ENCODE data around the gene PDHB. TPM values are rescaled to one million over a fixed set of nuclear protein-coding genes. Genes with fewer than 3 reads are reported as not detected.

PDHB gene
- polyA plus RNA-seq, 1 donor (not counting 4 experiments of a cell fraction or from before 2014, with no cell fraction given) = 78.9 TPM

GRCh38 chr3:58417075-58417474 is 16.6 kb downstream of the PDHB start:
- H3K4me2 ChIP-seq (ENCODE audit: control insufficient read depth, extremely low read depth, insufficient read depth, low read depth, low read length) = no peak overlapping the region
- FAIRE-seq (no peak), DNase-seq (ENCODE audit: low read depth, low spot score) (no peak)
- H3K27ac ChIP-seq (ENCODE audit: control insufficient read depth, insufficient read depth, low read length) = no peak overlapping the region
- TF ChIP-seq CTCF (optimal IDR thresholded peaks at IDR 0.05 in 1 of 3, IDR thresholded peaks at IDR 0.05 in 1 of 3, conservative IDR thresholded peaks at IDR 0.05 in 1 of 3; ENCODE audit: extremely low read depth in 1 of 3, insufficient read depth in 2 of 3, low read length in 3 of 3) (no peak), EZH2 (IDR thresholded peaks at IDR 0.05; ENCODE audit: low read length) (no peak)
- H3K9ac ChIP-seq (ENCODE audit: control insufficient read depth, extremely low read depth, insufficient read depth, low read length) = no peak overlapping the region
- peaks cover 3 to 6% of the 10 kb centered on the region in 2 experiments for H3K36me3 ChIP-seq (ENCODE audit: control insufficient read depth in 2 of 2, extremely low read depth in 1 of 2, insufficient read depth in 2 of 2, low read length in 2 of 2)
- no peaks in the 10 kb centered on the region for H3K9me3 ChIP-seq (ENCODE audit: control insufficient read depth, low read depth, low read length)
- no peaks in the 10 kb centered on the region for H4K20me1 ChIP-seq (ENCODE audit: control insufficient read depth, extremely low read depth, insufficient read depth, low read length)
- dilution Hi-C loops (cut with MboI; ENCODE audit: extremely low pct_ligation_motif_present, low sequenced_read_pairs) = no loop called here
- no peaks in the 10 kb centered on the region for H3K79me2 ChIP-seq (ENCODE audit: control insufficient read depth, insufficient read depth, low read length)
- H2AFZ ChIP-seq (ENCODE audit: control insufficient read depth, low read length) = no peak overlapping the region
- H3K9me1 ChIP-seq (ENCODE audit: control insufficient read depth, extremely low read depth, insufficient read depth, low read length) = no peaks in the 10 kb centered on the region
- H3K27me3 ChIP-seq (ENCODE audit: control insufficient read depth, extremely low read depth, insufficient read depth, low read length) = no peaks in the 10 kb centered on the region
- H3K4me3 ChIP-seq (ENCODE audit: control insufficient read depth in 2 of 3, extremely low read depth in 1 of 3, insufficient read depth in 2 of 3, low read depth in 1 of 3, low read length in 3 of 3) = no peak overlapping the region
- no peaks in the 10 kb centered on the region for H3K4me1 ChIP-seq (ENCODE audit: control insufficient read depth, extremely low read depth, insufficient read depth, low read length)

- Histone ChIP-seq H3K9me3 (ENCODE audit: control insufficient read depth, low read depth, low read length) (no peaks in the 10 kb centered on the region), H3K9me1 (ENCODE audit: control insufficient read depth, extremely low read depth, insufficient read depth, low read length) (no peaks in the 10 kb centered on the region), H3K27ac (ENCODE audit: control insufficient read depth, insufficient read depth, low read length) (no peak overlapping the region), H2AFZ (ENCODE audit: control insufficient read depth, low read length) (no peak overlapping the region), H4K20me1 (ENCODE audit: control insufficient read depth, extremely low read depth, insufficient read depth, low read length) (no peaks in the 10 kb centered on the region), H3K27me3 (ENCODE audit: control insufficient read depth, extremely low read depth, insufficient read depth, low read length) (no peaks in the 10 kb centered on the region), H3K36me3 (ENCODE audit: control insufficient read depth in 2 of 2, extremely low read depth in 1 of 2, insufficient read depth in 2 of 2, low read length in 2 of 2) (peaks cover 2 to 6% of the 10 kb centered on the region in 2 experiments), H3K9ac (ENCODE audit: control insufficient read depth, extremely low read depth, insufficient read depth, low read length) (no peak overlapping the region), H3K4me2 (ENCODE audit: control insufficient read depth, extremely low read depth, insufficient read depth, low read depth, low read length) (no peak overlapping the region), H3K4me1 (ENCODE audit: control insufficient read depth, extremely low read depth, insufficient read depth, low read length) (no peaks in the 10 kb centered on the region), H3K4me3 (ENCODE audit: control insufficient read depth in 2 of 3, extremely low read depth in 1 of 3, insufficient read depth in 2 of 3, low read depth in 1 of 3, low read length in 3 of 3) (no peak overlapping the region), H3K79me2 (ENCODE audit: control insufficient read depth, insufficient read depth, low read length) (no peaks in the 10 kb centered on the region)
- dilution Hi-C loops (cut with MboI; ENCODE audit: extremely low pct_ligation_motif_present, low sequenced_read_pairs) = no loop called here
- TF ChIP-seq EZH2 (IDR thresholded peaks at IDR 0.05; ENCODE audit: low read length) = no peak
- no peak for TF ChIP-seq CTCF (optimal IDR thresholded peaks at IDR 0.05 in 1 of 3, IDR thresholded peaks at IDR 0.05 in 1 of 3, conservative IDR thresholded peaks at IDR 0.05 in 1 of 3; ENCODE audit: extremely low read depth in 1 of 3, insufficient read depth in 2 of 3, low read length in 3 of 3)
- DNase-seq (ENCODE audit: low read depth, low spot score) (no peak), FAIRE-seq (no peak)
These were observed 17.4 kb downstream of the PDHB start for GRCh38 chr3:58416191-58416590.

Data from keratinocyte (primary cell).